ENCODE measurements around the gene PGLYRP1.

The PGLYRP1 gene

GRCh38 chr19:46019270-46019669 lies 3.6 kb downstream of the PGLYRP1 start:
- Histone ChIP-seq H3K4me3 (ENCODE audit: low read depth, low read length) (no peak overlapping the region), H3K36me3 (replicated peaks) (no peaks in the 10 kb centered on the region), H3K27ac (no peak overlapping the region), H3K27me3 (replicated peaks) (peaks cover 22% of the 10 kb centered on the region)
- TF ChIP-seq, protein P1, sequence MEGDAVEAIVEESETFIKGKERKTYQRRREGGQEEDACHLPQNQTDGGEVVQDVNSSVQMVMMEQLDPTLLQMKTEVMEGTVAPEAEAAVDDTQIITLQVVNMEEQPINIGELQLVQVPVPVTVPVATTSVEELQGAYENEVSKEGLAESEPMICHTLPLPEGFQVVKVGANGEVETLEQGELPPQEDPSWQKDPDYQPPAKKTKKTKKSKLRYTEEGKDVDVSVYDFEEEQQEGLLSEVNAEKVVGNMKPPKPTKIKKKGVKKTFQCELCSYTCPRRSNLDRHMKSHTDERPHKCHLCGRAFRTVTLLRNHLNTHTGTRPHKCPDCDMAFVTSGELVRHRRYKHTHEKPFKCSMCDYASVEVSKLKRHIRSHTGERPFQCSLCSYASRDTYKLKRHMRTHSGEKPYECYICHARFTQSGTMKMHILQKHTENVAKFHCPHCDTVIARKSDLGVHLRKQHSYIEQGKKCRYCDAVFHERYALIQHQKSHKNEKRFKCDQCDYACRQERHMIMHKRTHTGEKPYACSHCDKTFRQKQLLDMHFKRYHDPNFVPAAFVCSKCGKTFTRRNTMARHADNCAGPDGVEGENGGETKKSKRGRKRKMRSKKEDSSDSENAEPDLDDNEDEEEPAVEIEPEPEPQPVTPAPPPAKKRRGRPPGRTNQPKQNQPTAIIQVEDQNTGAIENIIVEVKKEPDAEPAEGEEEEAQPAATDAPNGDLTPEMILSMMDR (IDR thresholded peaks at IDR 0.05; ENCODE audit: low read depth, low read length, missing control alignments): no peak
- DNase-seq: no peak
- in situ Hi-C loops (cut with HindIII; ENCODE audit: low pct_ligation_motif_present, low sequenced_read_pairs): no loop called here

- no peak overlapping the region for H3K4me3 ChIP-seq (ENCODE audit: low read depth, low read length)
- in situ Hi-C loops (cut with HindIII; ENCODE audit: low pct_ligation_motif_present, low sequenced_read_pairs): no loop called here
- H3K27me3 ChIP-seq (replicated peaks): peaks cover 22% of the 10 kb centered on the region
- no peak overlapping the region for H3K27ac ChIP-seq
- no peak for DNase-seq
- TF ChIP-seq, protein P1 (IDR thresholded peaks at IDR 0.05; ENCODE audit: low read depth, low read length, missing control alignments): no peak
- H3K36me3 ChIP-seq (replicated peaks): no peaks in the 10 kb centered on the region
These were observed 4.1 kb downstream of the PGLYRP1 start for GRCh38 chr19:46018729-46019251.

DNA sequence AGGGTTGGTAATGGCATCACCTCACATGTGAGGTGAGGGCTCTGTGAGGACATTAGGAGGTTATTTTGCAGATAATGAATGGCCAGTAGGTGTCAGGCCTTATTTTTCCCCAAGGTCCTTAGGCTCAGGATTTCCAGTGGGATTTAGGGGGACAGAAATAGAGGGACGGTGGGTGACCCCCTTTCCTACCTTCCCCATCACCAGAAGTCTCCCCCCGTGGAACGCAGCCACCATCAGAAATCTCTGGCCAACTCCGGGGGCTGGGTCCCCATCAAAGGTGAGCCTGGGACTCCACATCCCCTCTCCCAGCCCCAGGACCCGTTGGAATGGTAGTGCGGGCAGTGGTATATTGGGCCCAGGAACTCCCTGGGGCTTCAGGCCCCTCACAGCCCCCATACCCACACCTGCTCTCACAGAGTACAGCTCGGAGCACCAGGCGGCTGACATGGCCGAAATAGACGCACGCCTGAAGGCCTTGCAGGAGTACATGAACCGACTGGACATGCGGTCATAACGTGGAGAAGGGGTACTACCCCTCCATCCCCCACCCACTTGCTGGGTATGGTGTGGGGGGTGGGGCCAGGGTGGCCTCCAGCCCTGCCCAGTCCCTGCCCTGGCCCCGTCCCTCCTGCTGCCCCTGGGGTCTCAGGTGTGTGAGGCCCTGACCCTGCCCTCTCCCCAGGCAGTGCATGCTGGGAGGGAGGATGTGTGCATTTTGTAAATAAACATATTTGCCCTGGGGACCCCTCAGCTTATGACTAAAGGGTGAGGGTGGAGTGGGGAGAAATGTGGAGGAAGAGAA lies 4.8 kb downstream of the PGLYRP1 start:
- no peaks in the 10 kb centered on the region for H3K36me3 ChIP-seq (replicated peaks)
- DNase-seq: no peak
- H3K27me3 ChIP-seq (replicated peaks): peaks cover 18% of the 10 kb centered on the region
- H3K4me3 ChIP-seq (ENCODE audit: low read depth, low read length): no peak overlapping the region
- in situ Hi-C loops (cut with HindIII; ENCODE audit: low pct_ligation_motif_present, low sequenced_read_pairs): no loop called here
- TF ChIP-seq, protein P1 (IDR thresholded peaks at IDR 0.05; ENCODE audit: low read depth, low read length, missing control alignments): no peak
- no peak overlapping the region for H3K27ac ChIP-seq

DNA sequence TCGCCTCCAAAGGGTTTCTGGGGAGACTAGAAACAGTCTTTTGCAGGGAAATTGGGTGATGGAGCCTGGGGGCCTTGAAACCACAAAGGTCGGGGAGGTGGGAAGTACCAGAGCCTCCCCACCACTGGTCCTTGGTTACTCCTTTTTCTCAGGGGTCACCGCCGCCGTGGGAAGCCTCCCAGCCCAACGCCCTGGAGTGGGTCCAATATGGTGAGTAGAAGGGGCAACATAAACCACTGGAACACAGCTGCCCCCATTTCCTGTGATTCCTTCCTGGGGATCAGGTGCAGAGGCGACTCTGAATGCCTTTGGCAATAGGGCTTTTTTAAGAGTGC lies 5.8 kb downstream of the PGLYRP1 start:
- Histone ChIP-seq H3K36me3 (replicated peaks) (no peaks in the 10 kb centered on the region), H3K27ac (no peak overlapping the region), H3K27me3 (replicated peaks) (peaks cover 8% of the 10 kb centered on the region), H3K4me3 (ENCODE audit: low read depth, low read length) (no peak overlapping the region)
- TF ChIP-seq, protein P1 (IDR thresholded peaks at IDR 0.05; ENCODE audit: low read depth, low read length, missing control alignments): no peak
- in situ Hi-C loops (cut with HindIII; ENCODE audit: low pct_ligation_motif_present, low sequenced_read_pairs): no loop called here
- no peak for DNase-seq

- in situ Hi-C loops (cut with HindIII; ENCODE audit: low pct_ligation_motif_present, low sequenced_read_pairs): no loop called here
- peak; percentile 52 for DNase-seq
- Histone ChIP-seq H3K4me3 (ENCODE audit: low read depth, low read length) (peak overlapping the region; percentile 47), H3K36me3 (replicated peaks) (no peaks in the 10 kb centered on the region), H3K27me3 (replicated peaks) (peaks cover 8% of the 10 kb centered on the region), H3K27ac (no peak overlapping the region)
- TF ChIP-seq, protein P1 (IDR thresholded peaks at IDR 0.05; ENCODE audit: low read depth, low read length, missing control alignments): peak; percentile 87
These were observed 6.3 kb downstream of the PGLYRP1 start for GRCh38 chr19:46016426-46017094.

All from brain microvascular endothelial cell (primary cell).